Measurements from ENCODE around the gene SPAG17.

GRCh38 chr1:117933769-117934168, 251.3 kb downstream of the SPAG17 start:
- TF ChIP-seq GABPA (IDR thresholded peaks at IDR 0.05; ENCODE audit: low read depth) = no peak
- no peak for TF ChIP-seq CHD2 (IDR thresholded peaks at IDR 0.05; ENCODE audit: low read length, partially characterized antibody)
- TF ChIP-seq SMC3 (IDR thresholded peaks at IDR 0.05; ENCODE audit: low read depth, low read length) = no peak
- TF ChIP-seq NFIC (IDR thresholded peaks at IDR 0.05; ENCODE audit: borderline replicate concordance) = no peak
- no peak for TF ChIP-seq CTCF (IDR thresholded peaks at IDR 0.05)
- TF ChIP-seq TAF1 (IDR thresholded peaks at IDR 0.05; ENCODE audit: borderline replicate concordance, low read depth, low read length) = no peak
- TF ChIP-seq POLR2AphosphoS5 (IDR thresholded peaks at IDR 0.05; ENCODE audit: low read depth, low read length) = no peak
- no peak for TF ChIP-seq REST (IDR thresholded peaks at IDR 0.05; ENCODE audit: low read depth, low read length)
- no peak for TF ChIP-seq EP300 (IDR thresholded peaks at IDR 0.05; ENCODE audit: borderline replicate concordance in 1 of 2, low read depth in 1 of 2, low read length in 1 of 2)
- no peak for TF ChIP-seq MAX (IDR thresholded peaks at IDR 0.05; ENCODE audit: low read depth)
- no peak for TF ChIP-seq USF2 (IDR thresholded peaks at IDR 0.05; ENCODE audit: borderline replicate concordance, low read depth, low read length)
- TF ChIP-seq USF1 (IDR thresholded peaks at IDR 0.05; ENCODE audit: borderline replicate concordance, low read depth) = no peak
- no peak for TF ChIP-seq EZH2phosphoT487 (IDR thresholded peaks at IDR 0.05; ENCODE audit: borderline replicate concordance, low read depth)
